DLD1 (cell line): ENCODE data around the gene PLCD1.
"Not testable (repeated sequence)": the region's sequence is repeated elsewhere in the genome, so short reads cannot be mapped to it uniquely, and the experiment has no call there.

Experiments used
- in situ Hi-C: cut with HindIII; loops from 2 replicates; pipeline ENCODE4 v1.10.0; 2017; ENCODE audit warnings: low sequenced_read_pairs

The PLCD1 gene

GRCh38 chr3:38029400-38030125 is at the start of gene PLCD1:
PLCD1 (minus strand) TSS chr3:38029642; CDS start chr3:38029539, 103 bp downstream.
- in situ Hi-C loops: no loop called here

GRCh38 chr3:38077073-38077472 is 47.6 kb upstream of the PLCD1 start:
- in situ Hi-C loops: not testable (repeated sequence)

- in situ Hi-C loops: no loop called here
Measured at GRCh38 chr3:38070013-38070412, 40.6 kb upstream of the PLCD1 start.

GRCh38 chr3:38067508-38068233 is 38.2 kb upstream of the PLCD1 start:
- in situ Hi-C loops: no loop called here

GRCh38 chr3:38064453-38064852 is 35.0 kb upstream of the PLCD1 start:
- in situ Hi-C loops: not testable (repeated sequence)

GRCh38 chr3:38062809-38063208 is 33.4 kb upstream of the PLCD1 start:
- in situ Hi-C loops: no loop called here

GRCh38 chr3:38059591-38059990 is 30.1 kb upstream of the PLCD1 start:
- in situ Hi-C loops: no loop called here

GRCh38 chr3:38059148-38059547 is 29.7 kb upstream of the PLCD1 start:
- in situ Hi-C loops: no loop called here

GRCh38 chr3:38054499-38055001 is 25.1 kb upstream of the PLCD1 start:
- in situ Hi-C loops: no loop called here

- in situ Hi-C loops: not testable (repeated sequence)
Measured at GRCh38 chr3:38053813-38054498, 24.5 kb upstream of the PLCD1 start.

- in situ Hi-C loops: not testable (repeated sequence)
Measured at GRCh38 chr3:38053286-38053685, 23.8 kb upstream of the PLCD1 start.

- in situ Hi-C loops: no loop called here
Measured at GRCh38 chr3:38051131-38051530, 21.7 kb upstream of the PLCD1 start.

- in situ Hi-C loops: no loop called here
Measured at GRCh38 chr3:38049358-38050126, 20.1 kb upstream of the PLCD1 start.

GRCh38 chr3:38047896-38048295 is 18.5 kb upstream of the PLCD1 start:
- in situ Hi-C loops: no loop called here

GRCh38 chr3:38046821-38047220 is 17.4 kb upstream of the PLCD1 start:
- in situ Hi-C loops: no loop called here

GRCh38 chr3:38046027-38046426 is 16.6 kb upstream of the PLCD1 start:
- in situ Hi-C loops: no loop called here

- in situ Hi-C loops: no loop called here
Measured at GRCh38 chr3:38043486-38043885, 14.0 kb upstream of the PLCD1 start.

- in situ Hi-C loops: no loop called here
Measured at GRCh38 chr3:38040401-38040800, 11.0 kb upstream of the PLCD1 start.

- in situ Hi-C loops: no loop called here
Measured at GRCh38 chr3:38039899-38040261, 10.4 kb upstream of the PLCD1 start.

GRCh38 chr3:38039101-38039898 is 9.9 kb upstream of the PLCD1 start, which contains the start of gene DLEC1:
DLEC1 (plus strand) TSS chr3:38039208; CDS start chr3:38039226, 18 bp downstream.
- in situ Hi-C loops: no loop called here
